BE2C (cell line): Measurements from ENCODE around the gene PHC3.
A peak's percentile ranks its signal among the peaks of the same experiment; 100 is the strongest.

Experiments used
- DNase-seq: peaks from one replicate; pipeline ENCODE4 v3.0.0-alpha.2; 2020
- H3K27me3 ChIP-seq: fragments of 250-450 bp; sonication (Bioruptor Pico); 2 replicates; pipeline ENCODE4 v1.5.1; 2020; ENCODE audit warnings: mild to moderate bottlenecking
- H3K36me3 ChIP-seq: fragments of 250-450 bp; sonication (Bioruptor Pico); 2 replicates; pipeline ENCODE4 v1.5.1; 2020; ENCODE audit warnings: mild to moderate bottlenecking
- H3K4me1 ChIP-seq: fragments of 250-450 bp; sonication (Bioruptor Pico); 2 replicates; pipeline ENCODE4 v1.5.1; 2020
- H3K4me3 ChIP-seq: 2 replicates; pipeline ENCODE4 v1.5.1; 2011; ENCODE audit warnings: low read depth, low read length
- H3K9me3 ChIP-seq: fragments of 250-450 bp; sonication (Bioruptor Pico); 2 replicates; pipeline ENCODE4 v1.5.1; 2020
- CTCF ChIP-seq: IDR thresholded peaks from 2 replicates; pipeline ENCODE4 v1.5.1; 2012; ENCODE audit warnings: mild to moderate bottlenecking, low read depth, low read length

The PHC3 gene

DNA sequence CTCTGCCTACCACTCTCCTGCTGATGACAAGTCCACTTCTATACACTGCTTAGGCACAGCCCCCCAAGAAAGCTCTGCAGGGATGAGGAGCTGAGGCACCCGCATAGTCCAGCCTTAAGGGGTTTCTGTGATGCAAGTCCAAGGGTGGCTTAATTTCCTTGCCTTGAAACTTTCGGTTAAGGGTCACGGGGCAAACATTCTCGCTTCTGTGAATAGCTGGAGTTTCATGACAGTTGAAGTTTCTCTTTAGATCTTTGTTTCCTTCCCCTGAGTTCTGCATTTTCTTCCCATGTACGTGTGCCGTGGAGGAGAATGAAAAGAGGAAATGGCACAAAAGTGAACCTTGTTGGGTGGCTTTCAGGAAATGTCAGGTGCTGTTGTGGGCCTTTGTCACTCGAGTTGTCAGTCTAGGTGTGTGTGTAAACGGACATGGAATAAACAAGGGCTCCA, 136.7 kb downstream of the PHC3 start:
- no peak overlapping the region for H3K4me3 ChIP-seq
- TF ChIP-seq CTCF: no peak

DNA sequence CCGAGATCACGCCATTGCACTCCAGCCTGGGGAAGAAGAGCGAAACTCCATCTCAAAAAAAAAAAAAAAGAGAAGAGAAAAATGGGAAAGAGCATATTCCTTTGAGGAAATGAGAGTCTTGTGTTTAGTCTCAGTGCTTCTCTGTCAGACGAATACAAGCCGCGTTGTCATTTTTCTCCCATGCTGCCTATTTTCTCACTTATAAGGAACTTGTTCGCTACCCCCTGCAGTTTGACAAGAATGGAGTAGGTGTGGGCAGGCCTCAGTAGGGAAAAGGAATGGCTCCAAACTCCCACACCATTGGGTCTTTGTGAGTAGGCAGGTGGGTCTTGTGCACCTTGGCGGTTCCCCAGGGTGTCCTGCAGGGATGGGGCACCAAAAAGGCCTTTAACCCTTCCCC, 137.3 kb downstream of the PHC3 start:
- H3K9me3 ChIP-seq: no peaks in the 10 kb centered on the region
- no peak for TF ChIP-seq CTCF

More for the DNA sequence above, 136.7 kb downstream of the PHC3 start:
- H3K9me3 ChIP-seq: no peaks in the 10 kb centered on the region
- no peaks in the 10 kb centered on the region for H3K36me3 ChIP-seq
- no peaks in the 10 kb centered on the region for H3K4me1 ChIP-seq
- DNase-seq: no peak
- peaks cover 19% of the 10 kb centered on the region for H3K27me3 ChIP-seq

DNA sequence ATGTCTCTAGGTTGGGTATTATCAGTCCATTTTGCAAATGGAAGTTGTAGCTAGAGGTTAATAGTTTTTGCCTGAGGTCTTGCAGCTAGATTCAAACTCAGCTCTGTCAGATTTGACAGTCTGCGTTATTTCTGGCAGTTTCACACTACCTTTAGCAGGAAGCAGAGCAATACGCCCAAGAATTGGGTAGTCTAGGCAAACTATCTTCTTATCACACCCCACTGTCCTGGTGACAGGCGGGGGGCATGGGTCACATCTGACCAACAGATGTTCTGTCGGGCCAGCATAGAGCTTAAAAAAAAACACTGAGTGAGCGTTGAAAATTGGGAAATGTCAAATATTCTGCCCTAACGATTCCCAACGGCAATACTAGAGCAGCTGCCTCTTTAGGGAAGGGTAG, 138.0 kb downstream of the PHC3 start:
- Histone ChIP-seq H3K4me1 (no peaks in the 10 kb centered on the region), H3K27me3 (peaks cover 32% of the 10 kb centered on the region)
- TF ChIP-seq CTCF: no peak

More for the DNA sequence above, 137.3 kb downstream of the PHC3 start:
- DNase-seq: no peak
- peaks cover 25% of the 10 kb centered on the region for H3K27me3 ChIP-seq
- no peak overlapping the region for H3K4me3 ChIP-seq
- H3K36me3 ChIP-seq: no peaks in the 10 kb centered on the region
- H3K4me1 ChIP-seq: no peaks in the 10 kb centered on the region

GRCh38 chr3:170040418-170040817, 141.1 kb downstream of the PHC3 start:
- Histone ChIP-seq H3K4me1 (no peaks in the 10 kb centered on the region), H3K4me3 (no peak overlapping the region), H3K27me3 (peaks cover 40% of the 10 kb centered on the region), H3K9me3 (no peaks in the 10 kb centered on the region), H3K36me3 (no peaks in the 10 kb centered on the region)
- DNase-seq: no peak
- no peak for TF ChIP-seq CTCF

More for the DNA sequence above, 138.0 kb downstream of the PHC3 start:
- no peak overlapping the region for H3K4me3 ChIP-seq
- no peaks in the 10 kb centered on the region for H3K36me3 ChIP-seq
- H3K9me3 ChIP-seq: no peaks in the 10 kb centered on the region
- DNase-seq: no peak

DNA sequence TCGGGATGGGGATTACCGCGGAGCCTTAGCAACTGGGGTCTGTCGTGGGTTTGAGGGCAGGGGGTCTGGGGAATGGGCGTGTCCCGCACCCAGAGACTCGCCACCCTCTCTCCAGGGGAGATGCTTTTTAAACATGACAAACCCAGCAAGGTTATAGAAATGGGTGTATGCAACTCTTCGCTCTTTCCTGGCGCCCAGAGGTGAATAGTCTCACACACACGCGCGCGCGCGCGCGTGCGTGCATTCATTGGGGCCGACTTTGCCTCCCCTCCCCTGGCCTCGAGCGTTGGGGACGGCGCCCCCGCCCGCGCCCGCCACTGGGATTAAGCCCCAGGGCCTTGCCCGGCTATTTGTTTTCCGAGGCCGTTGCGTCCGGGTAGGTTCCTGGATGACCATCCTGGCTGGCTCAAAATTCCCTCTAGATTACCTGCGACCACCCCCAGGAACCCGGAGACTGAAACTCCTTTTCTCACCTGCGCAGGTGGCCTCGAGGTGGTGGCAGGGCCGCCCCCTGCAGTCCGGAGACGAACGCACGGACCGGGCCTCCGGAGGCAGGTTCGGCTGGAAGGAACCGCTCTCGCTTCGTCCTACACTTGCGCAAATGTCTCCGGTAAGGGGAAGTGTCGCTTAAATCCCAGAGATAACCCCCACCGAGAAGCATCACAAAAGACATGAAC, 143.0 kb downstream of the PHC3 start:
- peak; percentile 15 for DNase-seq
- Histone ChIP-seq H3K4me1 (no peaks in the 10 kb centered on the region), H3K36me3 (no peaks in the 10 kb centered on the region), H3K4me3 (peak overlapping the region; percentile 60), H3K9me3 (no peaks in the 10 kb centered on the region), H3K27me3 (peaks cover 40% of the 10 kb centered on the region)
- TF ChIP-seq CTCF: no peak
